PC-3 (cell line): ENCODE measurements around the gene ABCB10.

ENCODE experiments used
- CTCF ChIP-seq: fragments of 300-600 bp; sonication (generic); conservative IDR thresholded peaks from 2 replicates; pipeline ENCODE4 v1.5.1; 2017; ENCODE audit warnings: antibody characterized with exemption, low read depth, mild to moderate bottlenecking, low read length
- EZH2 ChIP-seq: fragments of 300-600 bp; sonication (generic); IDR thresholded peaks from one replicate; pipeline ENCODE4 v1.6.1; 2017; ENCODE audit warnings: antibody characterized with exemption, mild to moderate bottlenecking, low read length; ENCODE audit not compliant: unreplicated experiment
- EZH2phosphoT487 ChIP-seq: fragments of 300-600 bp; sonication (generic); IDR thresholded peaks from 2 replicates; pipeline ENCODE4 v1.6.1; 2018; ENCODE audit warnings: mild to moderate bottlenecking, antibody characterized with exemption, low read length, borderline replicate concordance

- TF ChIP-seq CTCF (no peak), EZH2 (no peak), EZH2phosphoT487 (no peak)
Observed at GRCh38 chr1:229550812-229551567, 7.5 kb downstream of the ABCB10 start.
